GM15510 (cell line): ENCODE measurements around the gene FBXO8.
A peak's percentile ranks its signal among the peaks of the same experiment; 100 is the strongest.

Experiments
- POLR2A ChIP-seq: IDR thresholded peaks from 3 replicates; pipeline ENCODE4 v1.6.1; 2011; ENCODE audit warnings: borderline replicate concordance; ENCODE audit not compliant: insufficient read length; ENCODE audit errors: extremely low read depth

The FBXO8 gene, protein sequence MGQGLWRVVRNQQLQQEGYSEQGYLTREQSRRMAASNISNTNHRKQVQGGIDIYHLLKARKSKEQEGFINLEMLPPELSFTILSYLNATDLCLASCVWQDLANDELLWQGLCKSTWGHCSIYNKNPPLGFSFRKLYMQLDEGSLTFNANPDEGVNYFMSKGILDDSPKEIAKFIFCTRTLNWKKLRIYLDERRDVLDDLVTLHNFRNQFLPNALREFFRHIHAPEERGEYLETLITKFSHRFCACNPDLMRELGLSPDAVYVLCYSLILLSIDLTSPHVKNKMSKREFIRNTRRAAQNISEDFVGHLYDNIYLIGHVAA

GRCh38 chr4:174283507-174284471 is at the start of gene FBXO8, which contains the start of gene CEP44:
TSS of gene FBXO8 (minus strand) at chr4:174283667. CDS start at chr4:174263092, 20,575 bp downstream.
TSS of gene CEP44 (plus strand) at chr4:174283911. CDS start at chr4:174299122, 15,211 bp downstream.
- peak; percentile 60 for TF ChIP-seq POLR2A

- TF ChIP-seq POLR2A: no peak
Observed at GRCh38 chr4:174332741-174333493, 49.5 kb upstream of the FBXO8 start.

DNA sequence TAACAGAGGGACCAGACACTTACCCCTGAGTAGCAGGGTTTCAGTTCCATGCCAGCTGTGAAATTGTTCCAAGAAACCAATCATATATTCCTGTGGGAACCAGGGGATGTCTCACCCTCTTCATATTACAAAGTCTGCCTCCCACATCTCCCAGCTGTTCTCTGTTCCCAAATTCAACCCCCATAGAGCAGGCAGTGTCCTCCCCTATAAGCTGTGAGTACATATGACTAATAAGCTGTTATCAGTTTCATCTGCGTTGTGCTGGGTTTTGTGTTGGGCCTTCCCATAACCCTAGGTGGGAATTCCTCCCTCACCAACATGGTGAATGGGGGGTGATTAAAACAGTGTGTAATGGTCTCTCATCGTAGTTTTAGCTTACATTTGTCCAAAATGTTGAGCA is 41.3 kb upstream of the FBXO8 start:
- no peak for TF ChIP-seq POLR2A

DNA sequence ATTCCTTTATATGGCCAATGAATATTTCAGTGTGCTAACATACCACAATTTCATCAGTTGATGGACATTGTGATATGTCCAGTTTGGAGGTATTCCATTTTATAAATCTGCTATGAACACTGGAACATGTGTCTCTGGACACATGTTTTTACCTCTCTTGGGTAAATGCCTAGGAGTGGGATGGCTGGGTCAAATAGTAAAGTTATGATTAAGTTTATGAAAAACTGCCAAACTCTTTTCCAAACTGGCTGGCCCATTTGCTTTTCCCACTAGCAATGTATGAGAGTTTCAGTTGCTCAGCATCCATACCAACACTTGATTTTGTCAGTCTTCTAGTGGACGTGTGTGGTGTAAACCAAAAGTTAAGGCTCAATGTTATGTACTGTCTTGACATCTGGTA is 40.8 kb upstream of the FBXO8 start:
- no peak for TF ChIP-seq POLR2A

DNA sequence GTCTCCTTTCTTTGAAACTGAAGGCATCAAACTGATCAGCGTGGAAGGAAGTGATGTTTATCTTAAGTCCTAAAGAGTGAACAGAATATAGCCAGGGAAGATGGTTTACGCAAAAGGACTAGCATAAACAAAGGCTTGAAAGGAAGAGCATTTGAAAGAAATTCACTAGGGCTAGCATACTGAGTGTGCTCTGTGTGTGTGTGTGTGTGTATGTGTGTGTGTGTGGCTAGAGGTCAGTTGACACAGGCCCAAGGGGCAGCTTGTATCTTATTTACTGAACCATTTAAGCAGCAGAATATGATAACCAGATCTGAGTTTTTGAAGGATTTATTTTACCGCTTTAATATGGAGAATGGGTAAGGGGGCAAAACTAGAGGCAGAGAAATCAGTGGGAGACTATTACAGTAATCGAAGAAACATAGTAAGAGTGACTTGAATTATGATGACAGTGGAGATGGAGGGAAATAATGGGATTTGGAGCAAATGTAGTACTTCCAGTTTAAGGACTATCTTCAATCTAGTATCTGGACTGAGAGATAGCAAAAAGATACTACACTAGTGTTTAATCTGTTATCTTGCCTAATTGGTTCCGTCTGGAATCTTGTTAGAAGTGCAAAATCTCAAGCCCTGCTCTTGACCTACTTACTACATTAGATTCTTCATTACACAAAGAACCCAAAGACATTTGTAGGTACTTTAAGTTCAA is 37.2 kb upstream of the FBXO8 start:
- no peak for TF ChIP-seq POLR2A

DNA sequence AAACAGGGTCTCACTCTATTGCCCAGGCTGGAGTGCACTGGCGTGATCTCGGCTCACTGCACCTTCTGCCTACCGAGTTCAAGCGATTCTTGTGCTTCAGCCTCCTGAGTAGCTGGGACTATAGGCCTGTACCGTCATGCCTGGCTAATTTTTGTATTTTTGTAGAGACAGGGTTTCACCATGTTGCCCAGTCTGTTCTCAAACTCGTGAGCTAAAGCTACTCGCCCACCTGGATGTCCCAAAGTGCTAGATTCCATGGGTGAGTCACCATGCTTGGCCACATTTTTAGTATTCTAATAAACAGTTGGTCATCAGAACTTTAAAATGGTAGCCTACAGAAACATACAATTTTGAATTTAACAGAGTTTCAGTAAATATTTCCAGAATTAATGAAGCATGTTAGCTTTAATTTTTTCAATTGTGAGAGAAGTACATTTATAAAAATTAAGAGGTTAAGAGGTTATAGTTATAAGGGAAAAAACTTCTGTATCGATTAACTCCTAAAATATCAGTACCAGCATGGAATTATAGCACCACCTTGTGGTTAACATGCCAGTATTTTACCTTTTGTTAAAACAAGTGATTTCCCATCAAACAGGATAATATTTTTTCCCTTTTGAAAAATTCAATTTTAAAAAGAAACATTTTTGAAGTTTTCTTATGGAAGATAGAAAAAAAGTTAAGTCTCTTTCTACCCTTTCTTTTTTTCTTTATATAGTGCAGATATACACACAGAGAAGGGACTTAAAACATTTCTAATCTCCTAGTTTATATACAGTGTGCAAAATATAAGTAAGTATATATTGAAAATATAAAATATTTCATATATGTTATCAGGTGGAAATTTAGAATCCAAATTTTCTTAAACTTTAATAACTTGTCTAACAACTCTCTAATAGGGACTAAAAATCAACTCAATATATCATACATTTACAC is 35.6 kb upstream of the FBXO8 start:
- TF ChIP-seq POLR2A: no peak

DNA sequence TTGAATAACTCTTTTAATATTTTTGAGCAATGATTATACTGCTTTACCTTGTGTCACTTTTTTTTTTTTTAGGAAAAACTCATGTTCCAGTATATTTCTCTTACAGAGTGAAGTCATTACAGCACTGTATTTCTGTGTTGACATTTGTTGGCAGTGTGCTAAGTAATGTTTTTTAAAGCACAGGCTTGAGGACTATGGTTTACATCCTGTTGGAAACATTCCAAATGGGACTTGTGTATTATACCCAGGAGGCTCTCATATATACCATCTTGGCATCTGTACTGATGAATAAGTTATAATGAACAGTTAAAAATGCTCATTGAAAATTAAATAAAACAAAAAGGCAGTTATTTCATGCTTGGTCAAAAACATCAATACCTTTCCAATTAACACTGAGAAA is 34.1 kb upstream of the FBXO8 start:
- no peak for TF ChIP-seq POLR2A

DNA sequence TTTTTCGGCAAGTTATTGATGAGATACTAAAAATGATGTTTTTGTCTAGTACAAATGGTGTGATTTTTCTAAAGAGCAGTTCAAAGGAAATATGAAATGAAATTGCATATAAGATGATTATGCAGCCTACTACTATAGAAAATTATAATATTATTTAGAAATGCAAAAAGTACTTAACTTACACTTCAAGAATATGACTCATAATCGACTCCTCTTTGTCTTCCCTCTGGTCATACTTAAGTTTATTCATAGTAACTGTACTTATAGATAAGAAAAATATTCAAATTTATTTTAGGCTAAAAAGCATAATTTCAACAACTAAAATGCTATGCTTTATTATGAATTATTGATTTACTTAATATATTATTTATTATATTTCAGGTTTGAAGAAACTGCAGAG is 33.5 kb upstream of the FBXO8 start:
- no peak for TF ChIP-seq POLR2A

DNA sequence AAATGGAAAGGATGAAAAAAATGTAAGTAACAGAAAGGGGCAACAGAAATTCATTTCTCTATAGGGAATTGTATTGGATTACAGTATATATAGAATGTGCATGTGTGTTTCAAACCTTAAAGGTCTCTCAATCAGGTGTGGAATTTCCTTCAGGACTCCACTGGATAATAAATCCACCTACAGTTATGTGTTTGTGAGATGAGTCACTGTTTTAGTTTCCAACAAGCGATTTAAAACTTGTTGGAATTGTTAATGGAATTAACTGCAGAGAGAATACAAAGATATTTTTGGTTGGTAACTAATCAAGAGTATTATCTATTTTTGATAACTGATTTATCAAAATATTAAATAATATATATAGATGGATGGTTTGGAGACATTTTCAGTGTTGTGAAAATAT is 33.1 kb upstream of the FBXO8 start:
- TF ChIP-seq POLR2A: no peak

DNA sequence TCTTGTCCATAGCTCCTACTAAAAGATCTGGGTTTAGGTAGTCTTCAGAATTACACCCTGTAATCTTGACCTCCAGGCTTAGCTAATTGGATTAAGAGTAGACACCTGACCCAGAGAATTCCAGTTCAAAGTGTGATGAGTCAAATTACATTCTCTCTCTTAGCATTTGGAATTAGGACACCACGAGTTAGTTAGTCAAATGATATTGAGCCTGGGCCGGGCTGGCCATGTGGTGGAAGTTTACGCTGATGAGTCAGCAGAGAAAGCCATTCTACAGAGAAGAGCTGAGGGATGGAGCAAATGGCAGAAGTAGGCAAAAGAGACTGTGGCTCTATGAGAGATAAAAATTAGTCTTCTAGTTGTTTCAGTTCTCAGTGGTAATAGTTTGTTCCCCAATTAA is 31.3 kb upstream of the FBXO8 start:
- TF ChIP-seq POLR2A: no peak

DNA sequence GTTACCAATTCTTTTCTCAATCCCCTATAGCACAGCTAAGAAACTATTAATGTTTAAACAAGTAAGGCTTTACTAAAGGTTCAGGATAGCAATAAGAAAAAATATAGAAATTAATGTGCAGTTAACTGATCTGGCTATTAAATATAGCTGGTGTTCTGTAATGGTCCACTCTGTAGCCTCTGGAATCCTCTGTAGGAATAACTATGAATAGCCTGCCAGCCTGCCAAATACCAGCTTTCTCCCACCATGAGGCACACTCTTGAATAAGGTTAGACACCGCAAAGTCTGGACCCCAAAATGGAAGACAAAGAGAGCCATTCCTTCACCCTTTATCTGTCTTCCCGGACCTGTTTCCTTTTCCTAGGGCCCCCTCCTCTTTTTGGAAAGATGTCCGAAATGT is 30.8 kb upstream of the FBXO8 start:
- no peak for TF ChIP-seq POLR2A

- TF ChIP-seq POLR2A: no peak
Observed at GRCh38 chr4:174312993-174313392, 29.5 kb upstream of the FBXO8 start.

DNA sequence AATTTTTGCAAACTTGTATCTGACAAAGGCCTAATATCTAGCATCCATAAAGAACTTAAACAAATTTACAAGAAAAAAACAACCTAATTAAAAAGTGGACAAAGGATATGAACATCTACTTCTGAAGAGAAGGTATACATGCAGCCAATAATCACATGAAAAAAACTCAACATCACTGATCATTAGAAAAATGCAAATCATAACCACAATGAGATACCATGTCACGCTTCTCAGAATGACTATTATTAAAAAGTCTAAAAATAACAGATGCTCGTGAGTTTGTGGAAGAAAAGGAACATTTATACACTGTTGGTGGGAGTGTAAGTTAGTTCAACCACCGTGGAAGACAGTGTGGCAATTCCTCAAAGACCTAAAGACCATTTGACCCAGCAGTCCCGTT is 24.2 kb upstream of the FBXO8 start:
- TF ChIP-seq POLR2A: no peak
